IPS-18a (cell line): ENCODE measurements around the gene FOXN3.

Source experiments
- H3K27ac ChIP-seq: one replicate; pipeline ENCODE4 v1.5.1; 2013; ENCODE audit warnings: low read length
- H3K27me3 ChIP-seq: one replicate; pipeline ENCODE4 v1.6.1; 2013; ENCODE audit warnings: mild to moderate bottlenecking, low read length; ENCODE audit not compliant: control insufficient read depth, insufficient read depth
- H3K36me3 ChIP-seq: one replicate; pipeline ENCODE4 v1.6.1; 2013; ENCODE audit warnings: low read depth, low read length; ENCODE audit not compliant: control insufficient read depth
- H3K4me1 ChIP-seq: one replicate; pipeline ENCODE4 v1.6.1; 2013; ENCODE audit warnings: low read depth, low read length; ENCODE audit not compliant: control insufficient read depth
- H3K4me3 ChIP-seq: one replicate; pipeline ENCODE4 v1.5.1; 2013; ENCODE audit warnings: low read length
- H3K9ac ChIP-seq: one replicate; pipeline ENCODE4 v1.6.1; 2013; ENCODE audit warnings: mild to moderate bottlenecking, low read length, moderate library complexity
- H3K9me3 ChIP-seq: one replicate; pipeline ENCODE4 v1.6.1; 2013; ENCODE audit warnings: low read depth, low read length; ENCODE audit not compliant: control insufficient read depth

Gene FOXN3

DNA sequence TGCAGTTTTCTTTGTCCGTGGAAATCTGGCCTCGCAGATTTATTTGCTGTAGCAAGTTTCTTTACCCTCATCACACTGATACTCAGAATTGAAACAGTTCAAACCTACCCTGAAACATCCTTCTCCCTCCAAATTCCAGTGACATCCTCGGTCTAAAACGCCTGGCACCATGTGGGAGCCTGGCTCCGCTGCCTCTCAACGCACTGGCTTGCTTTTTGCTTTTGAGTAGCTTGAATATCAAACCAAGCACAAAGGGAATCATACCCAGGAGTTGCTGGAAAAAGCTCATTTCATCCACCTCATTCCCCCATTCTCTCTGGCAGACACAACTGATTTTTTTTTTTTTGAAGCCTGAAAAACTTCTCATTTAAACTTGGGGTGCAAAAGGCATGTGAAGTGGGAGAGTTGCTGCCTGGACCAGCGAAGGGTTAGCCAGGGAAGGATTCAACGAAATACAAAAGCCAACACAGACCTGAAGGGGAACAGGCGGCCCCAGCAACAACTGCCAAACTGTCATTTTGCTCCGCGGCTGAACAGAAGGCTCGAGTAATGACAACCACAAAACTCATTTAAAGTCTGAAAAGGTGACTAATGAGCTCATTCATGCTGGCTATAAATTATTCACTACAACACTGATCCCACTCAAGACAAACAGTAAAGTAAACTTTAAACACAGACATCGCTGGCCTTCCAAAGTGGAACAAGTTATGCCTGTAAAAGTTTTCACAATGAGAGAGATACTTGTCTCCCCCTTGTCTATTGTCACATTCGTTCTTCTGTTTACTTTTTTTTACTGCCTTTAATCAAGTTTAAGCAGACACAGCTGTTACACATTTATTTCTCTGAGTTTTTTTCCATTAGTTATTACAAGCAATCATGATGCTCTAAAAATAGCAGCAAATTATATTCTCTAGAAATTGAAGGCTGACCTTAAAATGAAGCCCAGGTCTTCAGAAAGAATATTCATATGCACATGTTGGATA is 12.5 kb upstream of the FOXN3 start:
- no peaks in the 10 kb centered on the region for H3K36me3 ChIP-seq
- H3K4me3 ChIP-seq: no peak overlapping the region
- peak overlapping the region; percentile 5 for H3K27ac ChIP-seq
- H3K27me3 ChIP-seq: no peaks in the 10 kb centered on the region
- peak overlapping the region; percentile 5 for H3K9ac ChIP-seq
- peaks cover 19% of the 10 kb centered on the region for H3K4me1 ChIP-seq
- no peaks in the 10 kb centered on the region for H3K9me3 ChIP-seq

GRCh38 chr14:89428546-89429198 is 11.6 kb upstream of the FOXN3 start:
- Histone ChIP-seq H3K27ac (no peak overlapping the region), H3K27me3 (no peaks in the 10 kb centered on the region), H3K36me3 (no peaks in the 10 kb centered on the region), H3K9ac (no peak overlapping the region), H3K4me1 (peaks cover 26% of the 10 kb centered on the region), H3K9me3 (no peaks in the 10 kb centered on the region), H3K4me3 (no peak overlapping the region)

- no peaks in the 10 kb centered on the region for H3K9me3 ChIP-seq
- H3K4me1 ChIP-seq: peaks cover 28% of the 10 kb centered on the region
- H3K27me3 ChIP-seq: no peaks in the 10 kb centered on the region
- H3K27ac ChIP-seq: no peak overlapping the region
- no peak overlapping the region for H3K4me3 ChIP-seq
- no peaks in the 10 kb centered on the region for H3K36me3 ChIP-seq
- no peak overlapping the region for H3K9ac ChIP-seq
These were observed 11.1 kb upstream of the FOXN3 start for GRCh38 chr14:89428173-89428523.

GRCh38 chr14:89427426-89428172 is 10.6 kb upstream of the FOXN3 start:
- H3K9me3 ChIP-seq: no peaks in the 10 kb centered on the region
- no peak overlapping the region for H3K27ac ChIP-seq
- H3K27me3 ChIP-seq: no peaks in the 10 kb centered on the region
- no peak overlapping the region for H3K4me3 ChIP-seq
- H3K9ac ChIP-seq: no peak overlapping the region
- H3K4me1 ChIP-seq: peaks cover 34% of the 10 kb centered on the region
- no peaks in the 10 kb centered on the region for H3K36me3 ChIP-seq

GRCh38 chr14:89425931-89426330 is 8.9 kb upstream of the FOXN3 start:
- no peak overlapping the region for H3K9ac ChIP-seq
- H3K9me3 ChIP-seq: no peaks in the 10 kb centered on the region
- H3K4me1 ChIP-seq: peaks cover 38% of the 10 kb centered on the region
- no peaks in the 10 kb centered on the region for H3K36me3 ChIP-seq
- H3K27ac ChIP-seq: no peak overlapping the region
- no peak overlapping the region for H3K4me3 ChIP-seq
- no peaks in the 10 kb centered on the region for H3K27me3 ChIP-seq

- Histone ChIP-seq H3K27ac (no peak overlapping the region), H3K36me3 (no peaks in the 10 kb centered on the region), H3K27me3 (no peaks in the 10 kb centered on the region), H3K9ac (no peak overlapping the region), H3K9me3 (no peaks in the 10 kb centered on the region), H3K4me3 (no peak overlapping the region), H3K4me1 (peaks cover 29% of the 10 kb centered on the region)
These were observed 7.2 kb upstream of the FOXN3 start for GRCh38 chr14:89424241-89424640.

DNA sequence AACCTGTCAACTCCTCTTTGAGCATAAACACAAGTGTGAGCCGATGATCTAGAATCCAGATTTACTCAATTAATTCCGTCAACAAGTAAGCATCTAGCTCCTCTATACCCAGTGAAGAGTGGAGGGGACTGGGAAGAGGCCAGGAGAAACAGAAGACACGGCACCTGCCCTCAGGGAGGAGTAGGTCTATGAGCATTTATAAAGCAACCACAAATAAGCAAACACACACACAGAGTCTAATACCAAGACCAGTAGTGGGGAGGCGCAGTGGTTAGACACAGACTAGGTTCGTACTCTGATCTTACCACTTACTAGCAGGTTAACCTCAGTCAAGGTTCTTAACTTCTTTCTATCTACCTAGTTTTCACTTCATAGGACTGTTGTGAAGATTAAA is 5.9 kb upstream of the FOXN3 start:
- no peak overlapping the region for H3K9ac ChIP-seq
- H3K9me3 ChIP-seq: no peaks in the 10 kb centered on the region
- H3K27ac ChIP-seq: no peak overlapping the region
- H3K4me3 ChIP-seq: no peak overlapping the region
- no peaks in the 10 kb centered on the region for H3K27me3 ChIP-seq
- peaks cover 29% of the 10 kb centered on the region for H3K4me1 ChIP-seq
- H3K36me3 ChIP-seq: no peaks in the 10 kb centered on the region

GRCh38 chr14:89422181-89422951 is 5.3 kb upstream of the FOXN3 start:
- H3K27me3 ChIP-seq: no peaks in the 10 kb centered on the region
- no peaks in the 10 kb centered on the region for H3K36me3 ChIP-seq
- H3K4me1 ChIP-seq: peaks cover 31% of the 10 kb centered on the region
- no peak overlapping the region for H3K4me3 ChIP-seq
- H3K27ac ChIP-seq: no peak overlapping the region
- H3K9me3 ChIP-seq: no peaks in the 10 kb centered on the region
- no peak overlapping the region for H3K9ac ChIP-seq

DNA sequence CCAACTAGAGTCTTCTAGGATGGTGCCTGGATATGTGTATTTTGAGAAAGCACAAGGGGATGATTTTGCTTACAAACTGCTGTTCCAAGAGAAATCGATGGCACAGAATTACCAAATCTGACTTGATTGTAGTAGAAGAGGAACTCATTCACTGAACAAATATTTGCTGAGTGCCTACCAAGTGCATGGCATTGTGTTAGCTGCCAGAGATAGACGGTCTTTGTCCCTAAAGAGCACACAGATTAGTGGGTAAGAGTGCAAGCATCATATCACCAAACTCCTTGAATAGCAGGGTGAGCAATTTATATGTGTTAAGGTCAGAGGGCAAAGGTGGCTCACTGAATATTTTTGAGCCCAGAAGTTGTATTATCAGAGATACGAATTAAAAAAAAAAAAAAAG is 3.5 kb upstream of the FOXN3 start:
- H3K4me1 ChIP-seq: peaks cover 34% of the 10 kb centered on the region
- no peak overlapping the region for H3K4me3 ChIP-seq
- H3K27me3 ChIP-seq: no peaks in the 10 kb centered on the region
- H3K9me3 ChIP-seq: no peaks in the 10 kb centered on the region
- no peak overlapping the region for H3K27ac ChIP-seq
- no peaks in the 10 kb centered on the region for H3K36me3 ChIP-seq
- no peak overlapping the region for H3K9ac ChIP-seq

DNA sequence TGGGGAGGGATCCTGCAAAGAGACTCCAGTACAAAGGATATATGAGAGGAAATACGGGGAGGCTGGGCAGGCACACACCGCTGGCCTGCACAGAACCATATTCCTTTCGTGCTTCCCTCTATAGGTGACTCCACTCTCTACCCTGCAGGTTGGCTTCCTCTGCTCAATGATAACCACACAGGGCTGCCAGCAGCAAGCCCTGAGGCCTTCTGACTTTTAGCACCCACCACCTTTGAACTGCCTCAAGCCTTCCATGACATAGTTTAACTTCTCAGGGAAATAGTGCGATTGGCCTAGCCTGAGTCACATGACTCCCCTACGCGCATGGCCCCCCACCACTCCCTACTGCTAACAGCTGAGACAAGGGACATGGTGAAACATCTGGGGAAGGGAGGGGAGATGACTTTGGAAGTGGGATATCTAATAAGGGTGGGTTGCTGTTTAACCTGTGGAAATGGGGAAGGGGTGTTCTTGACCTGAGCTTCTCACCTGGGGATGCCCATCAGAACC is 3.0 kb upstream of the FOXN3 start:
- no peak overlapping the region for H3K27ac ChIP-seq
- peaks cover 38% of the 10 kb centered on the region for H3K4me1 ChIP-seq
- no peak overlapping the region for H3K4me3 ChIP-seq
- no peaks in the 10 kb centered on the region for H3K36me3 ChIP-seq
- H3K27me3 ChIP-seq: no peaks in the 10 kb centered on the region
- no peaks in the 10 kb centered on the region for H3K9me3 ChIP-seq
- H3K9ac ChIP-seq: no peak overlapping the region

GRCh38 chr14:89418976-89419375 is 1.9 kb upstream of the FOXN3 start:
- Histone ChIP-seq H3K4me3 (no peak overlapping the region), H3K27me3 (no peaks in the 10 kb centered on the region), H3K36me3 (peaks cover 6% of the 10 kb centered on the region), H3K27ac (no peak overlapping the region), H3K9me3 (no peaks in the 10 kb centered on the region), H3K4me1 (peaks cover 36% of the 10 kb centered on the region), H3K9ac (no peak overlapping the region)
